Kidney capillary endothelial cell (primary cell): Measurements from ENCODE around the gene SH3BP2.

Experiments used
- DNase-seq: peaks from one replicate; pipeline ENCODE4 v3.0.0-alpha.2; 2018; ENCODE audit warnings: low spot score

Gene SH3BP2

GRCh38 chr4:2792711-2793585 lies at the start of gene SH3BP2:
TSS of gene SH3BP2 (plus strand) at chr4:2793085. CDS start at chr4:2820618, 27,533 bp downstream.
- peak; percentile 54 for DNase-seq

GRCh38 chr4:2743518-2744445 lies 49.1 kb upstream of the SH3BP2 start:
- no peak for DNase-seq

GRCh38 chr4:2744576-2745270 lies 48.2 kb upstream of the SH3BP2 start:
- DNase-seq = no peak

GRCh38 chr4:2745516-2745915 lies 47.4 kb upstream of the SH3BP2 start:
- no peak for DNase-seq

- DNase-seq = peak; percentile 85
Measured at GRCh38 chr4:2745981-2746806, 46.7 kb upstream of the SH3BP2 start.

- DNase-seq = no peak
Measured at GRCh38 chr4:2746891-2747695, 45.8 kb upstream of the SH3BP2 start.

- no peak for DNase-seq
Measured at GRCh38 chr4:2750719-2751605, 41.9 kb upstream of the SH3BP2 start.

- DNase-seq = no peak
Measured at GRCh38 chr4:2753436-2753835, 39.4 kb upstream of the SH3BP2 start.

- no peak for DNase-seq
Measured at GRCh38 chr4:2754848-2755819, 37.8 kb upstream of the SH3BP2 start.

GRCh38 chr4:2755821-2756690 lies 36.8 kb upstream of the SH3BP2 start, which contains the start of gene TNIP2:
TSS of gene TNIP2 (minus strand) at chr4:2756336. CDS start at chr4:2756289, 47 bp downstream.
- DNase-seq = peak; percentile 74

- no peak for DNase-seq
Measured at GRCh38 chr4:2756691-2757350, 36.1 kb upstream of the SH3BP2 start.

GRCh38 chr4:2757426-2757825 lies 35.5 kb upstream of the SH3BP2 start:
- DNase-seq = no peak

- DNase-seq = no peak
Measured at GRCh38 chr4:2761035-2761923, 31.6 kb upstream of the SH3BP2 start.

GRCh38 chr4:2762048-2762447 lies 30.8 kb upstream of the SH3BP2 start:
- no peak for DNase-seq
